ENCODE results near the gene FAM168A.

- TF ChIP-seq, protein P1, sequence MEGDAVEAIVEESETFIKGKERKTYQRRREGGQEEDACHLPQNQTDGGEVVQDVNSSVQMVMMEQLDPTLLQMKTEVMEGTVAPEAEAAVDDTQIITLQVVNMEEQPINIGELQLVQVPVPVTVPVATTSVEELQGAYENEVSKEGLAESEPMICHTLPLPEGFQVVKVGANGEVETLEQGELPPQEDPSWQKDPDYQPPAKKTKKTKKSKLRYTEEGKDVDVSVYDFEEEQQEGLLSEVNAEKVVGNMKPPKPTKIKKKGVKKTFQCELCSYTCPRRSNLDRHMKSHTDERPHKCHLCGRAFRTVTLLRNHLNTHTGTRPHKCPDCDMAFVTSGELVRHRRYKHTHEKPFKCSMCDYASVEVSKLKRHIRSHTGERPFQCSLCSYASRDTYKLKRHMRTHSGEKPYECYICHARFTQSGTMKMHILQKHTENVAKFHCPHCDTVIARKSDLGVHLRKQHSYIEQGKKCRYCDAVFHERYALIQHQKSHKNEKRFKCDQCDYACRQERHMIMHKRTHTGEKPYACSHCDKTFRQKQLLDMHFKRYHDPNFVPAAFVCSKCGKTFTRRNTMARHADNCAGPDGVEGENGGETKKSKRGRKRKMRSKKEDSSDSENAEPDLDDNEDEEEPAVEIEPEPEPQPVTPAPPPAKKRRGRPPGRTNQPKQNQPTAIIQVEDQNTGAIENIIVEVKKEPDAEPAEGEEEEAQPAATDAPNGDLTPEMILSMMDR (IDR thresholded peaks at IDR 0.05; ENCODE audit: insufficient read depth, low read length, poor library complexity, severe bottlenecking): no peak
- no peak for TF ChIP-seq EZH2phosphoT487 (conservative IDR thresholded peaks at IDR 0.05; ENCODE audit: low read length)
Observed at GRCh38 chr11:73538381-73538872, 59.5 kb downstream of the FAM168A start.
